Calu3 (cell line): ENCODE measurements around the gene EXD3. TPM values are rescaled to one million over a fixed set of nuclear protein-coding genes. Genes with fewer than 3 reads are reported as not detected.
"Not testable (repeated sequence)": the region's sequence is repeated elsewhere in the genome, so short reads cannot be mapped to it uniquely, and the experiment has no call there.

ENCODE experiments used
- BruUV-seq: library from RNA; stranded (reverse); fragments of 400-500 nt; replicated peaks from 2 replicates; lab custom pipeline; 2021; lab: Mats Ljungman, UMichigan
- CTCF ChIA-PET: fragments of 300-600 bp; sonication (Branson Sonifier 250); formaldehyde crosslinking; loops from one replicate; lab custom pipeline; 2022; ENCODE audit warnings: antibody characterized with exemption; lab: Charles Lee
- DNase-seq: peaks from one replicate; pipeline ENCODE4 v3.0.0; 2022
- H3K27ac Mint-ChIP-seq: one replicate; pipeline ENCODE4 v1.8.0; 2022; ENCODE audit warnings: mixed read lengths; ENCODE audit not compliant: unreplicated experiment
- H3K27me3 Mint-ChIP-seq: one replicate; pipeline ENCODE4 v1.8.0; 2022; ENCODE audit warnings: mixed read lengths; ENCODE audit not compliant: unreplicated experiment
- H3K36me3 Mint-ChIP-seq: one replicate; pipeline ENCODE4 v1.8.0; 2022; ENCODE audit warnings: mild to moderate bottlenecking, moderate library complexity, mixed read lengths; ENCODE audit not compliant: insufficient read depth, unreplicated experiment
- H3K4me1 Mint-ChIP-seq: one replicate; pipeline ENCODE4 v1.8.0; 2022; ENCODE audit warnings: mild to moderate bottlenecking, low read depth, mixed read lengths; ENCODE audit not compliant: unreplicated experiment
- H3K4me3 Mint-ChIP-seq: one replicate; pipeline ENCODE4 v1.8.0; 2022; ENCODE audit warnings: mild to moderate bottlenecking, low read depth, moderate library complexity, mixed read lengths; ENCODE audit not compliant: unreplicated experiment
- H3K9me3 Mint-ChIP-seq: one replicate; pipeline ENCODE4 v1.8.0; 2022; ENCODE audit warnings: low read depth, mixed read lengths; ENCODE audit not compliant: unreplicated experiment
- intact Hi-C: fragments of 100-400 bp; cut with micrococcal nuclease; formaldehyde crosslinking; loops from one replicate; pipeline ENCODE4 v1.10.0; 2022; ENCODE audit not compliant: unreplicated experiment
- total RNA-seq: library from RNA; stranded (reverse); gene quantifications from 2 replicates; pipeline ENCODE4 v1.2.3, GENCODE V29; 2022
- TF ChIP-seq, protein P1 (sequence below): fragments of 200-600 bp; IDR thresholded peaks from one replicate; pipeline ENCODE4 v1.8.0; 2022; ENCODE audit warnings: antibody characterized with exemption; ENCODE audit not compliant: unreplicated experiment

EXD3 gene
- total RNA-seq, 1 experiment from 2014 or later: 13.2 TPM

GRCh38 chr9:137450539-137451222 is 27.7 kb upstream of the EXD3 start:
- H3K4me1 Mint-ChIP-seq, intact Hi-C loops, DNase-seq, H3K27ac Mint-ChIP-seq, H3K9me3 Mint-ChIP-seq, H3K4me3 Mint-ChIP-seq, H3K27me3 Mint-ChIP-seq, BruUV-seq, CTCF ChIA-PET: not testable (repeated sequence)
- peaks cover 18% of the 10 kb centered on the region for H3K36me3 Mint-ChIP-seq

DNA sequence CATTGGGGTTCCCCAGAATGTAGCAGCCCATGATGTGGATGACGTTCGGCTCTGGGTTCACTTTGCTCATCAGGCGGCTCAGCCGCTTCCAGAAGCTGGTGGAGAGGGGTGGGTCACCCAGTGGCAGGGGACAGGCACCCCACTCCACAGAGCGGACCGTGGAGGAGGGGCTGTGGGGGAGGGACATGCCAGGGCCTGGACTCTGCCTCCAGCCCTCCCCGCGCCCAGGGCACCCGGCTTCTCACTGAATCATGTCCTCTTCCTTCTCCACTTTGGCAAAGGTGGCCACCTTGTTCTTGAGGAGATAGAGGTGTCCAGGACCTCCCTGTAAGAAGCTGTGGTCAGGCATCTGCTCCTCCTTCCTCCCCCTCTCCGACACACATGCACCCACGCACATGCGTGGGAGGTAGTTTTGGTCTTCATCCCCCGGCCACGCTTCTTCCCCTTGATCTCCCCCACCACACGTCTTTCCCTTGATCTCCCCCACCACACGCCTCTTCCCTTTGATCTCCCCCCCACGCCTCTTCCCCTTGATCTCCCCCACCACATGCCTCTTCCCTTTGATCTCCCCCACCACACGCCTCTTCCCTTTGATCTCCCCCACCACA is 27.1 kb upstream of the EXD3 start:
- H3K4me1 Mint-ChIP-seq: no peaks in the 10 kb centered on the region
- no peak for DNase-seq
- no peaks in the 10 kb centered on the region for H3K27me3 Mint-ChIP-seq
- intact Hi-C loops: no loop called here
- TF ChIP-seq, protein P1, sequence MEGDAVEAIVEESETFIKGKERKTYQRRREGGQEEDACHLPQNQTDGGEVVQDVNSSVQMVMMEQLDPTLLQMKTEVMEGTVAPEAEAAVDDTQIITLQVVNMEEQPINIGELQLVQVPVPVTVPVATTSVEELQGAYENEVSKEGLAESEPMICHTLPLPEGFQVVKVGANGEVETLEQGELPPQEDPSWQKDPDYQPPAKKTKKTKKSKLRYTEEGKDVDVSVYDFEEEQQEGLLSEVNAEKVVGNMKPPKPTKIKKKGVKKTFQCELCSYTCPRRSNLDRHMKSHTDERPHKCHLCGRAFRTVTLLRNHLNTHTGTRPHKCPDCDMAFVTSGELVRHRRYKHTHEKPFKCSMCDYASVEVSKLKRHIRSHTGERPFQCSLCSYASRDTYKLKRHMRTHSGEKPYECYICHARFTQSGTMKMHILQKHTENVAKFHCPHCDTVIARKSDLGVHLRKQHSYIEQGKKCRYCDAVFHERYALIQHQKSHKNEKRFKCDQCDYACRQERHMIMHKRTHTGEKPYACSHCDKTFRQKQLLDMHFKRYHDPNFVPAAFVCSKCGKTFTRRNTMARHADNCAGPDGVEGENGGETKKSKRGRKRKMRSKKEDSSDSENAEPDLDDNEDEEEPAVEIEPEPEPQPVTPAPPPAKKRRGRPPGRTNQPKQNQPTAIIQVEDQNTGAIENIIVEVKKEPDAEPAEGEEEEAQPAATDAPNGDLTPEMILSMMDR: no peak
- H3K9me3 Mint-ChIP-seq: no peaks in the 10 kb centered on the region
- H3K27ac Mint-ChIP-seq: no peak overlapping the region
- H3K36me3 Mint-ChIP-seq: peaks cover 22% of the 10 kb centered on the region
- no peak overlapping the region for H3K4me3 Mint-ChIP-seq
- CTCF ChIA-PET: no interaction called here
- no TSS peak for BruUV-seq

- CTCF ChIA-PET: no interaction called here
- intact Hi-C loops: no loop called here
- Mint-ChIP-seq H3K27ac (no peak overlapping the region), H3K27me3 (no peaks in the 10 kb centered on the region), H3K9me3 (no peaks in the 10 kb centered on the region), H3K36me3 (peaks cover 22% of the 10 kb centered on the region), H3K4me1 (no peaks in the 10 kb centered on the region), H3K4me3 (no peak overlapping the region)
- BruUV-seq: TSS peak; percentile 50
- no peak for DNase-seq
- TF ChIP-seq, protein P1: no peak
Measured at GRCh38 chr9:137449081-137449844, 26.3 kb upstream of the EXD3 start.

DNA sequence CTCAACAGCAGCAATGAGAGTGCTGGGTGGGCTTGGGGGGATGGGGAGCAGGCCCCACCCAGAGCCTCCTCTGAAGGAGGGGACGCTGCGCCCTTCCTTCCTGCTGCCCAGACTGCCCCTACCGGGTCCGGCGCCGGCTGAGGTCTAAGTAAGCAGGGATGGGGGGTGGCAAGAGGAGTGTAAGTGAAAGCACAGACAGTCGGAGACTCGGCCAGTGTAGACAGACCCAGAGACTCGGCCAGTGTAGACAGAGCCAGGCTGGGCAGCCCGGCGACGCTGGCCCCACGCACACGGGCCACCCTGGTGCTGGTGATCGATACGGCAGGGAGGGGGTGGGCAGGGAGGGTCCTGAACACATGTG is 25.6 kb upstream of the EXD3 start:
- CTCF ChIA-PET: no interaction called here
- no peak overlapping the region for H3K27ac Mint-ChIP-seq
- H3K4me3 Mint-ChIP-seq: no peak overlapping the region
- no peaks in the 10 kb centered on the region for H3K4me1 Mint-ChIP-seq
- H3K9me3 Mint-ChIP-seq: no peaks in the 10 kb centered on the region
- peaks cover 22% of the 10 kb centered on the region for H3K36me3 Mint-ChIP-seq
- intact Hi-C loops: no loop called here
- TF ChIP-seq, protein P1: no peak
- BruUV-seq: no TSS peak
- DNase-seq: no peak
- no peaks in the 10 kb centered on the region for H3K27me3 Mint-ChIP-seq
